GM19238 (cell line): ENCODE measurements around the gene GLUD1.
"Not testable (repeated sequence)": the region's sequence is repeated elsewhere in the genome, so short reads cannot be mapped to it uniquely, and the experiment has no call there.

Experiments used
- DNase-seq: peaks from one replicate; pipeline ENCODE4 v3.0.0; 2011; ENCODE audit warnings: low spot score; ENCODE audit not compliant: insufficient read length

The GLUD1 gene

GRCh38 chr10:87090779-87091178 is 3.9 kb downstream of the GLUD1 start:
- DNase-seq: no peak

- no peak for DNase-seq
Measured at GRCh38 chr10:87089746-87090145, 4.9 kb downstream of the GLUD1 start.

GRCh38 chr10:87085537-87085936 is 9.1 kb downstream of the GLUD1 start:
- no peak for DNase-seq

GRCh38 chr10:87084291-87084782 is 10.3 kb downstream of the GLUD1 start:
- DNase-seq: not testable (repeated sequence)

GRCh38 chr10:87083576-87084290 is 10.9 kb downstream of the GLUD1 start:
- DNase-seq: not testable (repeated sequence)

- DNase-seq: not testable (repeated sequence)
Measured at GRCh38 chr10:87082219-87082618, 12.4 kb downstream of the GLUD1 start.

- not testable (repeated sequence) for DNase-seq
Measured at GRCh38 chr10:87081574-87081973, 13.1 kb downstream of the GLUD1 start.

- DNase-seq: not testable (repeated sequence)
Measured at GRCh38 chr10:87080621-87081020, 14.0 kb downstream of the GLUD1 start.

- no peak for DNase-seq
Measured at GRCh38 chr10:87079106-87079836, 15.4 kb downstream of the GLUD1 start.

- not testable (repeated sequence) for DNase-seq
Measured at GRCh38 chr10:87076421-87076820, 18.2 kb downstream of the GLUD1 start.

GRCh38 chr10:87072449-87072848 is 22.2 kb downstream of the GLUD1 start:
- no peak for DNase-seq

GRCh38 chr10:87068281-87068680 is 26.4 kb downstream of the GLUD1 start:
- DNase-seq: no peak

GRCh38 chr10:87066865-87067264 is 27.8 kb downstream of the GLUD1 start:
- DNase-seq: no peak

GRCh38 chr10:87066178-87066577 is 28.5 kb downstream of the GLUD1 start:
- DNase-seq: no peak

- no peak for DNase-seq
Measured at GRCh38 chr10:87064651-87065050, 30.0 kb downstream of the GLUD1 start.

- no peak for DNase-seq
Measured at GRCh38 chr10:87060280-87060928, 34.2 kb downstream of the GLUD1 start.

GRCh38 chr10:87059401-87059800 is 35.2 kb downstream of the GLUD1 start:
- DNase-seq: no peak

- no peak for DNase-seq
Measured at GRCh38 chr10:87058171-87058570, 36.5 kb downstream of the GLUD1 start.

- no peak for DNase-seq
Measured at GRCh38 chr10:87054373-87055295, 40.0 kb downstream of the GLUD1 start.

GRCh38 chr10:87053577-87054181 is 41.0 kb downstream of the GLUD1 start:
- DNase-seq: no peak

- no peak for DNase-seq
Measured at GRCh38 chr10:87053111-87053510, 41.5 kb downstream of the GLUD1 start.
